K562 (cell line): ENCODE results near the gene HSPA2. TPM values are rescaled to one million over a fixed set of nuclear protein-coding genes. Genes with fewer than 3 reads are reported as not detected.
A peak's percentile ranks its signal among the peaks of the same experiment; 100 is the strongest.

Source experiments
- ATF7 ChIP-seq: fragments of 450-650 bp; IDR thresholded peaks from 2 replicates; pipeline ENCODE4 v1.7.1; 2014; ENCODE audit warnings: mild to moderate bottlenecking, moderate library complexity
- EGR1 ChIP-seq: fragments of 450-650 bp; conservative IDR thresholded peaks from 2 replicates; pipeline ENCODE4 v1.6.1; 2017; ENCODE audit warnings: mild to moderate bottlenecking
- GTF2E2 ChIP-seq: fragments of 200-800 bp; sonication (Bioruptor generic); IDR thresholded peaks from 2 replicates; pipeline ENCODE4 v1.6.1; 2016; ENCODE audit warnings: missing genetic modification characterization, missing compliant biosample characterization
- KAT2B ChIP-seq: IDR thresholded peaks from one replicate; pipeline ENCODE4 v1.6.1; 2012; ENCODE audit warnings: low read depth, mild to moderate bottlenecking, control low read depth, inconsistent platforms, low read length, moderate library complexity
- KDM5B ChIP-seq: fragments of 200-600 bp; sonication (generic); IDR thresholded peaks from 2 replicates; pipeline ENCODE4 v1.6.1; 2012; ENCODE audit warnings: low read depth, mild to moderate bottlenecking, moderate library complexity, low read length, control low read depth, inconsistent platforms; ENCODE audit not compliant: insufficient replicate concordance
- MBD2 ChIP-seq: sonication (generic); IDR thresholded peaks from 2 replicates; pipeline ENCODE4 v1.6.1; 2016; ENCODE audit warnings: low read depth, borderline replicate concordance
- PPARD ChIP-seq: fragments of 250-450 bp; sonication (Bioruptor Pico); IDR thresholded peaks from 2 replicates; pipeline ENCODE4 v1.8.0; 2022; ENCODE audit warnings: inconsistent platforms, mild to moderate bottlenecking, moderate library complexity
- RBM15 ChIP-seq: fragments of 200-400 bp; formaldehyde crosslinking; IDR thresholded peaks from 2 replicates; pipeline ENCODE4 v1.6.1; 2018; ENCODE audit warnings: mild to moderate bottlenecking, low read length, moderate library complexity; ENCODE audit not compliant: insufficient read depth
- RCOR1 ChIP-seq, 2 experiments: IDR thresholded peaks; 2 replicates each; pipeline ENCODE4 v1.6.1; 2012; ENCODE audit warnings: low read depth in 2 of 2, low read length in 2 of 2, borderline replicate concordance in 1 of 2, improper control_type of control experiment in 1 of 2
- SRSF9 ChIP-seq: fragments of 200-400 bp; formaldehyde crosslinking; IDR thresholded peaks from 2 replicates; pipeline ENCODE4 v1.6.1; 2017; ENCODE audit warnings: low read depth, low read length, borderline replicate concordance
- ZFPM2 ChIP-seq: fragments of 250-450 bp; sonication (Bioruptor Pico); IDR thresholded peaks from 2 replicates; pipeline ENCODE4 v1.5.1; 2022; ENCODE audit warnings: mild to moderate bottlenecking
- ZNF133 ChIP-seq: fragments of 250-450 bp; sonication (Bioruptor Pico); IDR thresholded peaks from 2 replicates; pipeline ENCODE4 v1.4.0; 2020; ENCODE audit warnings: mild to moderate bottlenecking
- ZNF140 ChIP-seq: fragments of 250-450 bp; sonication (Bioruptor Pico); IDR thresholded peaks from 2 replicates; pipeline ENCODE4 v1.8.0; 2021; ENCODE audit warnings: moderate library complexity, mild to moderate bottlenecking, inconsistent platforms
- ZNF263 ChIP-seq: sonication (generic); formaldehyde crosslinking; IDR thresholded peaks from 2 replicates; pipeline ENCODE4 v1.8.0; 2022; ENCODE audit warnings: mild to moderate bottlenecking, missing genetic modification reagents, borderline replicate concordance
- ZNF311 ChIP-seq: fragments of 250-450 bp; sonication (Bioruptor Pico); IDR thresholded peaks from 2 replicates; pipeline ENCODE4 v1.4.0; 2020; ENCODE audit warnings: mild to moderate bottlenecking, moderate library complexity
- ZNF695 ChIP-seq: fragments of 450-650 bp; formaldehyde crosslinking; IDR thresholded peaks from 2 replicates; pipeline ENCODE4 v1.4.0; 2020; ENCODE audit warnings: mild to moderate bottlenecking, moderate library complexity
- ZNF830 ChIP-seq: fragments of 250-450 bp; sonication (Bioruptor Pico); IDR thresholded peaks from 2 replicates; pipeline ENCODE4 v1.5.0; 2021; ENCODE audit warnings: mild to moderate bottlenecking
- polyA plus RNA-seq, 8 experiments: library from polyadenylated mRNA; depleted of rRNA in 4 of 8; stranded (reverse) in 5 of 8; unstranded in 3 of 8; fragments of >200 nt; fragmentation: Nextera tagmentation in 2 of 8; fragmentation: Illumina TruSeq in 1 of 8; extraction: Ambion mirVana in 2 of 8; extraction: Trizol in 1 of 8; gene quantifications; 2 replicates each; pipeline versions ENCODE4 v1.2.1 to v1.2.3, GENCODE V29; 2011 to 2014; ENCODE audit warnings: inconsistent platforms in 1 of 8, missing spikeins in 1 of 8
- total RNA-seq, 7 experiments: library from RNA; depleted of rRNA in 6 of 7; stranded (reverse); fragments of >200 nt in 6 of 7; fragmentation: Illumina TruSeq in 2 of 7; extraction: Trizol in 2 of 7; gene quantifications; 2 replicates each; pipeline versions ENCODE4 v1.2.1 to v1.2.3, GENCODE V29; 2011 to 2021; ENCODE audit warnings: low replicate concordance in 1 of 7
- TF ChIP-seq, protein P1 (sequence below): fragments of 450-650 bp; IDR thresholded peaks from 2 replicates; pipeline ENCODE4 v1.6.1; 2014; ENCODE audit warnings: low read depth, mild to moderate bottlenecking, moderate library complexity, borderline replicate concordance
- TF ChIP-seq, protein P2 (sequence below): IDR thresholded peaks from 3 replicates; pipeline ENCODE4 v1.6.1; 2011; ENCODE audit warnings: borderline replicate concordance, mild to moderate bottlenecking; ENCODE audit not compliant: insufficient read length, insufficient read depth
- TF ChIP-seq, protein P3 (sequence below): fragments of 250-450 bp; sonication (Bioruptor Pico); IDR thresholded peaks from 2 replicates; pipeline ENCODE4 v1.4.0; 2020; ENCODE audit warnings: mild to moderate bottlenecking
- TF ChIP-seq, protein P4 (sequence below): sonication (generic); formaldehyde crosslinking; IDR thresholded peaks from 2 replicates; pipeline ENCODE4 v1.9.0; 2022; ENCODE audit warnings: mild to moderate bottlenecking, missing genetic modification reagents
- TF ChIP-seq, protein P5 (sequence below), 2 experiments: IDR thresholded peaks; 2 replicates each; pipeline ENCODE4 v1.6.1; 2011; ENCODE audit warnings: borderline replicate concordance in 1 of 2, control low read depth in 1 of 2, low read depth in 1 of 2, low read length in 1 of 2, mild to moderate bottlenecking in 1 of 2, mixed read lengths in 1 of 2, moderate library complexity in 1 of 2; ENCODE audit not compliant: insufficient read depth in 1 of 2, insufficient read length in 1 of 2, poor library complexity in 1 of 2, severe bottlenecking in 1 of 2; ENCODE audit errors: extremely low read depth in 1 of 2

The HSPA2 gene
- total and polyA plus RNA-seq, 9 of the 15 experiments (the other 6 are each of a cell fraction or from before 2014, with no cell fraction given): not detected

DNA sequence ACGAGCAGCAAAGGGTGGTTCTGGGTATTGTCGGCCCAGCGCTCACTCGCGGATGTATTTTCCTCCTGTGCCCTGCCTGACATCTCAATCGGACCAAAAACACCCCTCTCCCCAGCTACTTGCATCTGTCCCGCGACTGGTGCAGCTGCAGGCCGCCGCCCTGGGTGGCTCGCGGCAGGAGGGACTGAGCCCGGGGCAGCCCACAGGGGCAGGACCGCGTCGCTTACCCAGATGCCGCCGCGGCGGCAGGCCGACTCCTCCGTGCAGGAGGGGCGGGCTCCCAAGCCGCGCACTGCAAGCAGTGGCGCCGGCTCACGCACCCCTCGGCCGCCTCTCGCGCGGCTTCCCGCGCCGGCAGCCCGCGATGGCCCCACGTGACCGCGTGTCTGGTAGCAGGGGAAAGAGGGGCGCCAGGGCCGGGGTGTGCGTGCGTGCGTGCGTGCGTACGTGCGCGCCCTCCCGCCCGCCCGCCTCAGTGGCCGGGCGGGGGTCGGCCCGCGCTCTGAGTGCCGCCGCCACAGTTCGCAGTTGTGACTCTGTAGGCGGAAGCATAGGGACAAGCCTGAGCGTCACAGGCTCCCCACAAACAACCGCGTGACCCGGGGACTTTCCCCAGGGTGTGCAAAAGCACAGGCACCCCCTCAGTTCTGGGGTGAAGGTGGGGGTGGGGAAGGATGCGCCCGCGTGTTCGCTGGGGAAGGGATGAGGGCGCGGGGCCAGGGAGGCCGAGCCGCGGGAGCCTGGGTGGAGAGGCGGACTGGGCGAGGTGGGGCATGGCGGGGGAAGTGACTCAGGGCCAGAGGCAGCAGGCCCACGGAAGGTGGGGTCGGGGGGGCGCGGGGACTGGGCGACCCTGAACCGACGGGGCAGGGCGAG is 36.9 kb upstream of the HSPA2 start, which contains the start of gene ZBTB25 (continued):
- TF ChIP-seq PPARD (CRISPR knock-in tag) (no peak), SRSF9 (no peak), ZFPM2 (CRISPR knock-in tag) (no peak), ZNF133 (no peak), ZNF830 (CRISPR knock-in tag) (no peak), RBM15 (no peak), RCOR1 (IDR thresholded peaks at IDR 0.05; ENCODE audit: borderline replicate concordance in 1 of 2, low read depth in 2 of 2, low read length in 2 of 2) (no peak), KAT2B (no peak), ATF7 (0 out of 2 replicates have a peak, but pooled peaks have one; percentile 13), ZNF695 (CRISPR knock-in tag) (no peak), GTF2E2 (tag) (peak; percentile 45; the same call in 1 of the 2 replicates), KDM5B (peak; percentile 55), MBD2 (no peak; the same call in 1 of the 2 replicates), ZNF311 (CRISPR knock-in tag) (0 out of 2 replicates have a peak, but pooled peaks have one; percentile 22), ZNF140 (no peak), EGR1 (no peak), ZNF263 (CRISPR knock-in tag) (no peak)
- TF ChIP-seq, protein P1, sequence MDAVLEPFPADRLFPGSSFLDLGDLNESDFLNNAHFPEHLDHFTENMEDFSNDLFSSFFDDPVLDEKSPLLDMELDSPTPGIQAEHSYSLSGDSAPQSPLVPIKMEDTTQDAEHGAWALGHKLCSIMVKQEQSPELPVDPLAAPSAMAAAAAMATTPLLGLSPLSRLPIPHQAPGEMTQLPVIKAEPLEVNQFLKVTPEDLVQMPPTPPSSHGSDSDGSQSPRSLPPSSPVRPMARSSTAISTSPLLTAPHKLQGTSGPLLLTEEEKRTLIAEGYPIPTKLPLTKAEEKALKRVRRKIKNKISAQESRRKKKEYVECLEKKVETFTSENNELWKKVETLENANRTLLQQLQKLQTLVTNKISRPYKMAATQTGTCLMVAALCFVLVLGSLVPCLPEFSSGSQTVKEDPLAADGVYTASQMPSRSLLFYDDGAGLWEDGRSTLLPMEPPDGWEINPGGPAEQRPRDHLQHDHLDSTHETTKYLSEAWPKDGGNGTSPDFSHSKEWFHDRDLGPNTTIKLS: no peak
- TF ChIP-seq, protein P2, sequence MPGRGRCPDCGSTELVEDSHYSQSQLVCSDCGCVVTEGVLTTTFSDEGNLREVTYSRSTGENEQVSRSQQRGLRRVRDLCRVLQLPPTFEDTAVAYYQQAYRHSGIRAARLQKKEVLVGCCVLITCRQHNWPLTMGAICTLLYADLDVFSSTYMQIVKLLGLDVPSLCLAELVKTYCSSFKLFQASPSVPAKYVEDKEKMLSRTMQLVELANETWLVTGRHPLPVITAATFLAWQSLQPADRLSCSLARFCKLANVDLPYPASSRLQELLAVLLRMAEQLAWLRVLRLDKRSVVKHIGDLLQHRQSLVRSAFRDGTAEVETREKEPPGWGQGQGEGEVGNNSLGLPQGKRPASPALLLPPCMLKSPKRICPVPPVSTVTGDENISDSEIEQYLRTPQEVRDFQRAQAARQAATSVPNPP: no peak
- TF ChIP-seq, protein P3, sequence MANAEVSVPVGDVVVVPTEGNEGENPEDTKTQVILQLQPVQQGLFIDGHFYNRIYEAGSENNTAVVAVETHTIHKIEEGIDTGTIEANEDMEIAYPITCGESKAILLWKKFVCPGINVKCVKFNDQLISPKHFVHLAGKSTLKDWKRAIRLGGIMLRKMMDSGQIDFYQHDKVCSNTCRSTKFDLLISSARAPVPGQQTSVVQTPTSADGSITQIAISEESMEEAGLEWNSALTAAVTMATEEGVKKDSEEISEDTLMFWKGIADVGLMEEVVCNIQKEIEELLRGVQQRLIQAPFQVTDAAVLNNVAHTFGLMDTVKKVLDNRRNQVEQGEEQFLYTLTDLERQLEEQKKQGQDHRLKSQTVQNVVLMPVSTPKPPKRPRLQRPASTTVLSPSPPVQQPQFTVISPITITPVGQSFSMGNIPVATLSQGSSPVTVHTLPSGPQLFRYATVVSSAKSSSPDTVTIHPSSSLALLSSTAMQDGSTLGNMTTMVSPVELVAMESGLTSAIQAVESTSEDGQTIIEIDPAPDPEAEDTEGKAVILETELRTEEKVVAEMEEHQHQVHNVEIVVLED (CRISPR knock-in tag): peak; percentile 88
- TF ChIP-seq, protein P4, sequence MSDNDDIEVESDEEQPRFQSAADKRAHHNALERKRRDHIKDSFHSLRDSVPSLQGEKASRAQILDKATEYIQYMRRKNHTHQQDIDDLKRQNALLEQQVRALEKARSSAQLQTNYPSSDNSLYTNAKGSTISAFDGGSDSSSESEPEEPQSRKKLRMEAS: peak; percentile 67
- TF ChIP-seq, protein P5, sequence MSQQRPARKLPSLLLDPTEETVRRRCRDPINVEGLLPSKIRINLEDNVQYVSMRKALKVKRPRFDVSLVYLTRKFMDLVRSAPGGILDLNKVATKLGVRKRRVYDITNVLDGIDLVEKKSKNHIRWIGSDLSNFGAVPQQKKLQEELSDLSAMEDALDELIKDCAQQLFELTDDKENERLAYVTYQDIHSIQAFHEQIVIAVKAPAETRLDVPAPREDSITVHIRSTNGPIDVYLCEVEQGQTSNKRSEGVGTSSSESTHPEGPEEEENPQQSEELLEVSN (IDR thresholded peaks at IDR 0.05; ENCODE audit: borderline replicate concordance in 1 of 2, extremely low read depth in 1 of 2, insufficient read depth in 1 of 2, insufficient read length in 1 of 2, low read depth in 1 of 2, low read length in 1 of 2, poor library complexity in 1 of 2, severe bottlenecking in 1 of 2): peak; percentile 82 to 95
